IMR-90 (cell line): ENCODE data around the gene CDH26. TPM values are rescaled to one million over a fixed set of nuclear protein-coding genes. Genes with fewer than 3 reads are reported as not detected.

Experiments
- ATAC-seq: fragments of 200-7000 bp; cut with Tn5 transposase; 2 replicates; pipeline ENCODE4 v1.9.1; 2020; ENCODE audit warnings: low read depth, mild to moderate bottlenecking, moderate library complexity
- BruUV-seq: library from RNA; stranded (reverse); fragments of 400-500 nt; replicated peaks from 2 replicates; lab custom pipeline; 2021; lab: Mats Ljungman, UMichigan
- CTCF ChIA-PET: fragments of 300-600 bp; formaldehyde crosslinking; extraction: SDS; loops from one replicate; lab custom pipeline; 2021; ENCODE audit warnings: antibody characterized with exemption; lab: Yijun Ruan, JAX
- POLR2A ChIA-PET: fragments of 300-600 bp; sonication (Branson Sonifier 250); formaldehyde crosslinking; loops from one replicate; lab custom pipeline; 2022; ENCODE audit warnings: antibody characterized with exemption; ENCODE audit not compliant: unreplicated experiment; lab: Charles Lee
- DNase-seq: peaks from one replicate; pipeline ENCODE4 v3.0.0; 2013
- H2AFZ ChIP-seq: replicated peaks from 2 replicates; pipeline ENCODE3; 2013; ENCODE audit warnings: low read length, mild to moderate bottlenecking; ENCODE audit not compliant: poor library complexity
- H2AK5ac ChIP-seq: 2 replicates; pipeline ENCODE4 v1.6.1; 2013; ENCODE audit warnings: low read depth, low read length, inconsistent platforms
- H2AK9ac ChIP-seq: replicated peaks from 2 replicates; pipeline ENCODE3; 2013; ENCODE audit warnings: mild to moderate bottlenecking, low read depth, low read length, moderate library complexity; ENCODE audit not compliant: poor library complexity
- H2BK120ac ChIP-seq: 2 replicates; pipeline ENCODE4 v1.6.1; 2013; ENCODE audit warnings: low read depth, low read length, inconsistent platforms
- H2BK15ac ChIP-seq: 3 replicates; pipeline ENCODE4 v1.6.1; 2013; ENCODE audit warnings: low read depth, low read length, inconsistent platforms
- H2BK20ac ChIP-seq: 2 replicates; pipeline ENCODE4 v1.6.1; 2013; ENCODE audit warnings: low read depth, mild to moderate bottlenecking, inconsistent platforms, low read length, moderate library complexity
- H2BK5ac ChIP-seq: 2 replicates; pipeline ENCODE4 v1.6.1; 2013; ENCODE audit warnings: mild to moderate bottlenecking, low read depth, low read length, inconsistent platforms; ENCODE audit not compliant: poor library complexity, severe bottlenecking
- H3K14ac ChIP-seq: replicated peaks from 2 replicates; pipeline ENCODE4 v1.6.1; 2013; ENCODE audit warnings: low read depth, low read length, inconsistent platforms
- H3K18ac ChIP-seq: 2 replicates; pipeline ENCODE4 v1.6.1; 2013; ENCODE audit warnings: low read depth, low read length, control low read depth
- H3K23ac ChIP-seq: 2 replicates; pipeline ENCODE4 v1.6.1; 2013; ENCODE audit warnings: low read depth, low read length, inconsistent platforms
- H3K27ac ChIP-seq: 2 replicates; pipeline ENCODE4 v1.5.1; 2013; ENCODE audit warnings: mild to moderate bottlenecking, control low read depth, low read length; ENCODE audit not compliant: insufficient read depth
- H3K27me3 ChIP-seq: 2 replicates; pipeline ENCODE4 v1.6.1; 2013; ENCODE audit warnings: low read length; ENCODE audit not compliant: control insufficient read depth, insufficient read depth
- H3K36me3 ChIP-seq: 2 replicates; pipeline ENCODE4 v1.6.1; 2013; ENCODE audit warnings: low read length, mixed read lengths; ENCODE audit not compliant: control insufficient read depth, insufficient read depth
- H3K4ac ChIP-seq: 2 replicates; pipeline ENCODE4 v1.6.1; 2013; ENCODE audit warnings: low read depth, low read length, inconsistent platforms
- H3K4me1 ChIP-seq: 2 replicates; pipeline ENCODE4 v1.6.1; 2013; ENCODE audit warnings: low read length, mixed read lengths; ENCODE audit not compliant: control insufficient read depth, insufficient read depth
- H3K4me2 ChIP-seq: 2 replicates; pipeline ENCODE4 v1.6.1; 2013; ENCODE audit warnings: low read depth, mild to moderate bottlenecking, control low read depth, low read length, moderate library complexity
- H3K4me3 ChIP-seq: 2 replicates; pipeline ENCODE4 v1.5.1; 2013; ENCODE audit warnings: low read depth, mild to moderate bottlenecking, control low read depth, low read length, moderate library complexity; ENCODE audit not compliant: insufficient read depth
- H3K56ac ChIP-seq: 2 replicates; pipeline ENCODE4 v1.6.1; 2013; ENCODE audit warnings: low read length, inconsistent platforms; ENCODE audit not compliant: insufficient read depth; ENCODE audit errors: extremely low read depth
- H3K79me1 ChIP-seq, 2 experiments: 2 replicates each; pipeline ENCODE4 v1.6.1; 2013; ENCODE audit warnings: low read length in 2 of 2, inconsistent platforms in 1 of 2, low read depth in 1 of 2
- H3K9ac ChIP-seq: 2 replicates; pipeline ENCODE4 v1.6.1; 2013; ENCODE audit warnings: low read depth, low read length, control low read depth
- H3K9me1 ChIP-seq: 2 replicates; pipeline ENCODE4 v1.6.1; 2013; ENCODE audit warnings: low read length, inconsistent platforms; ENCODE audit not compliant: insufficient read depth
- H3K9me3 ChIP-seq: 2 replicates; pipeline ENCODE4 v1.6.1; 2013; ENCODE audit warnings: low read length; ENCODE audit not compliant: control insufficient read depth, insufficient read depth
- H4K20me1 ChIP-seq: 2 replicates; pipeline ENCODE4 v1.6.1; 2013; ENCODE audit warnings: low read length, inconsistent platforms; ENCODE audit not compliant: insufficient read depth
- H4K5ac ChIP-seq: 2 replicates; pipeline ENCODE4 v1.6.1; 2013; ENCODE audit warnings: mild to moderate bottlenecking, low read depth, low read length, control low read depth
- H4K8ac ChIP-seq, 2 experiments: 2 replicates each; pipeline ENCODE4 v1.6.1; 2013; ENCODE audit warnings: low read depth in 2 of 2, low read length in 2 of 2, control low read depth in 1 of 2, inconsistent platforms in 1 of 2
- H4K91ac ChIP-seq: 2 replicates; pipeline ENCODE4 v1.6.1; 2013; ENCODE audit warnings: low read depth, low read length, inconsistent platforms; ENCODE audit not compliant: insufficient read depth
- CHD1 ChIP-seq: IDR thresholded peaks from 2 replicates; pipeline ENCODE4 v1.6.1; 2012; ENCODE audit warnings: low read depth, low read length, improper control_type of control experiment
- MAZ ChIP-seq: IDR thresholded peaks from 2 replicates; pipeline ENCODE4 v1.6.1; 2012; ENCODE audit warnings: low read depth, mild to moderate bottlenecking, low read length, improper control_type of control experiment, moderate library complexity, borderline replicate concordance
- NFE2L2 ChIP-seq: fragments of 150-350 bp; IDR thresholded peaks from 2 replicates; pipeline ENCODE4 v1.6.1; 2016; ENCODE audit warnings: low read depth, mild to moderate bottlenecking, low read length
- POLR2A ChIP-seq: IDR thresholded peaks from 2 replicates; pipeline ENCODE4 v1.6.1; 2012; ENCODE audit warnings: mild to moderate bottlenecking, low read depth, low read length
- RAD21 ChIP-seq: IDR thresholded peaks from 2 replicates; pipeline ENCODE4 v1.6.1; 2012; ENCODE audit warnings: low read length, improper control_type of control experiment
- WGBS, 2 experiments: methylation state at CpG; one replicate each; pipeline versions ENCODE4 v1.1.5 to v1.1.7; 2013; ENCODE audit warnings: missing lambda C conversion rate in 2 of 2; ENCODE audit not compliant: insufficient read length in 1 of 2; ENCODE audit errors: extremely low coverage in 2 of 2; 5-methylcytosine and 5-hydroxymethylcytosine counted together
- dilution Hi-C: fragments of 300-500 bp; cut with HindIII; formaldehyde crosslinking; loops from one replicate; pipeline ENCODE4 v1.14.3; 2018; ENCODE audit warnings: low sequenced_read_pairs; ENCODE audit not compliant: unreplicated experiment
- in situ Hi-C: fragments of 300-500 bp; cut with MboI; formaldehyde crosslinking; loops from 3 replicates; pipeline ENCODE4 v1.14.3; 2019; ENCODE audit warnings: low sequenced_read_pairs, inconsistent platforms, mixed read lengths
- intact Hi-C: fragments of 100-400 bp; cut with micrococcal nuclease; formaldehyde crosslinking; loops from 2 replicates; pipeline ENCODE4 v1.10.0; 2022
- polyA plus RNA-seq, 3 experiments: library from polyadenylated mRNA; depleted of rRNA; stranded (reverse); fragments of >200 nt; gene quantifications; 2 replicates each; pipeline ENCODE4 v1.2.3, GENCODE V29; 2012; ENCODE audit warnings: low replicate concordance in 1 of 3
- total RNA-seq: library from RNA; depleted of rRNA; stranded (reverse); fragments of >200 nt; gene quantifications from 2 replicates; pipeline ENCODE4 v1.2.3, GENCODE V29; 2012
- TF ChIP-seq, protein P1 (sequence below): fragments of 150-350 bp; IDR thresholded peaks from 2 replicates; pipeline ENCODE4 v1.6.1; 2017; ENCODE audit warnings: mild to moderate bottlenecking, antibody characterized with exemption, low read length, low read depth
- TF ChIP-seq, protein P2 (sequence below): conservative IDR thresholded peaks from 2 replicates; pipeline ENCODE4 v1.5.1; 2012; ENCODE audit warnings: mild to moderate bottlenecking, low read depth, low read length, improper control_type of control experiment

The CDH26 gene
- total and polyA plus RNA-seq, 2 of the 4 experiments (the other 2 are of a cell fraction): not detected

DNA sequence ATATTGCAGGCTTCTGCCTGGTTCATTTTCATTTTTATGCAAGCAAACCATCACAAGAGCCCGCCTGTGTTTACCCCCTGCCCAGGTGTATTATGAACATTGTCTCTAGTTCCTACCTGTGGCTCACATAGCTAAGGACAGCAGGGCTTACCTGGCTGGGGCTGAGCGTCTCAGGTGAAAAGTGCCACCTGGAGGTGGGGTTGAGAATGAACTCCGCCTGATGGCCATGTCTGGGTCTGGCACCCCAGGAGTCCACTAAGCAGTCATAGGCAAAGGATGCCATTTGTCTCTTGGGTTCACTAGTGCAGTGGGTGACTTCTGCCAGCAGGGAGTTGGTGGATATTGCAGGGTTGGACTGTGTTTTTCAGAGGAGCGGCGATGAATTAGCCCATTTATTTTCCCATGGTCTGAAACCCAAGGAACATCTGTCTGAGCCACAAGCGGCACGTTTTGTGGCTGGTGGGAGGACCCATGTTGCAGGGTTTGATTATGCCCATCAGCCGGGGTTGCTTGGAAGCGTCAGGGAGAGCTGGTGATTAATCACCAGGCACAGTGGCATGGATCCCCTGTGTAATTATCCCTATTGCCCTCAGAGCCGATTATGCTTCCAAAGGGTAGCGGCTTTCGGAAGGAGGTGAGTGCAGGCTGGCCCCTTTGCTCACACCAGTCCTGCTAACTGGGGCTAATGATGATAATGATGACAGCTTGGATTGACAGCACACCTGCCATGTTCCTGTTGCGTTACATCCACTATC lies 92.1 kb downstream of the CDH26 start (continued):
- no peak for TF ChIP-seq NFE2L2
- TF ChIP-seq CHD1: no peak

DNA sequence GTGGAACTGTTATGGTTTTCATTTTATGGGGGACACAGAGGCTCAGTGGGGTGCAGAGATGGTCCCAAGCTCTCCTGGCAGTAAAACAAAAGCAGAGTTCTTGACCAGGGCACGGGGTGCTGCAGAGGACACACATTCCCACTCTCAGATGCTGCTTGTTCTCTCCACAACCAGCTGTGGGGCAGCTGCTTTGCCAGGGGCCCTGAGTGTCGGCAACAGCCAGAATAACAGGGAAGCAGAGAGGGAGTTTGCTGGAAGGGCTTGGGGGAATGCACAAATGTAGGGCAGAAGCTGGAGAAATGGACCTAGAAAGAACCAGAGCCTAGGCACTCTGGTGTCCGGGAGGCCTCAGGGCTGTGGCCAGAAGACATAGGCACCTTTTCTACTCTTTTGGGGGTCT lies 93.7 kb downstream of the CDH26 start:
- no peak overlapping the region for H4K8ac ChIP-seq
- ATAC-seq (no peak), DNase-seq (no peak)
- H2AK5ac ChIP-seq: no peak overlapping the region
- POLR2A ChIA-PET: no interaction called here
- in situ Hi-C loops: loop anchor here (25.0 kb wide), 2 partner anchors 1185 to 1835 kb away; no protein-coding TSS in a partner anchor
- H2AFZ ChIP-seq: peak overlapping the region; percentile 25
- intact Hi-C loops: loop anchor here (10.0 kb wide), 2 partner anchors 1063 to 1203 kb away; partner anchors contain the start of gene CDH4
- no peak overlapping the region for H4K5ac ChIP-seq
- H3K4me2 ChIP-seq: no peak overlapping the region
- no peak overlapping the region for H3K9ac ChIP-seq
- H3K4me1 ChIP-seq: peaks cover 12% of the 10 kb centered on the region
- no peak overlapping the region for H2BK5ac ChIP-seq
- no CpG with 5 or more reads among the region's 3 CpGs for WGBS, 2 experiments
- H3K23ac ChIP-seq: no peak overlapping the region
- H3K14ac ChIP-seq: no peak overlapping the region
- no peak overlapping the region for H2AK9ac ChIP-seq
- H3K4ac ChIP-seq: no peak overlapping the region
- TF ChIP-seq, protein P1, sequence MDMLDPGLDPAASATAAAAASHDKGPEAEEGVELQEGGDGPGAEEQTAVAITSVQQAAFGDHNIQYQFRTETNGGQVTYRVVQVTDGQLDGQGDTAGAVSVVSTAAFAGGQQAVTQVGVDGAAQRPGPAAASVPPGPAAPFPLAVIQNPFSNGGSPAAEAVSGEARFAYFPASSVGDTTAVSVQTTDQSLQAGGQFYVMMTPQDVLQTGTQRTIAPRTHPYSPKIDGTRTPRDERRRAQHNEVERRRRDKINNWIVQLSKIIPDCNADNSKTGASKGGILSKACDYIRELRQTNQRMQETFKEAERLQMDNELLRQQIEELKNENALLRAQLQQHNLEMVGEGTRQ: no peak
- TF ChIP-seq, protein P2, sequence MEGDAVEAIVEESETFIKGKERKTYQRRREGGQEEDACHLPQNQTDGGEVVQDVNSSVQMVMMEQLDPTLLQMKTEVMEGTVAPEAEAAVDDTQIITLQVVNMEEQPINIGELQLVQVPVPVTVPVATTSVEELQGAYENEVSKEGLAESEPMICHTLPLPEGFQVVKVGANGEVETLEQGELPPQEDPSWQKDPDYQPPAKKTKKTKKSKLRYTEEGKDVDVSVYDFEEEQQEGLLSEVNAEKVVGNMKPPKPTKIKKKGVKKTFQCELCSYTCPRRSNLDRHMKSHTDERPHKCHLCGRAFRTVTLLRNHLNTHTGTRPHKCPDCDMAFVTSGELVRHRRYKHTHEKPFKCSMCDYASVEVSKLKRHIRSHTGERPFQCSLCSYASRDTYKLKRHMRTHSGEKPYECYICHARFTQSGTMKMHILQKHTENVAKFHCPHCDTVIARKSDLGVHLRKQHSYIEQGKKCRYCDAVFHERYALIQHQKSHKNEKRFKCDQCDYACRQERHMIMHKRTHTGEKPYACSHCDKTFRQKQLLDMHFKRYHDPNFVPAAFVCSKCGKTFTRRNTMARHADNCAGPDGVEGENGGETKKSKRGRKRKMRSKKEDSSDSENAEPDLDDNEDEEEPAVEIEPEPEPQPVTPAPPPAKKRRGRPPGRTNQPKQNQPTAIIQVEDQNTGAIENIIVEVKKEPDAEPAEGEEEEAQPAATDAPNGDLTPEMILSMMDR: no peak
- TF ChIP-seq POLR2A (no peak), RAD21 (no peak), MAZ (no peak)
- dilution Hi-C loops: no loop called here
- no peaks in the 10 kb centered on the region for H4K20me1 ChIP-seq
- CTCF ChIA-PET: no interaction called here
- H3K27me3 ChIP-seq: peaks cover 9% of the 10 kb centered on the region
- no peak overlapping the region for H3K27ac ChIP-seq
- no TSS peak for BruUV-seq
- H3K9me3 ChIP-seq: no peaks in the 10 kb centered on the region
- H4K91ac ChIP-seq: no peak overlapping the region
- H3K79me1 ChIP-seq: no peaks in the 10 kb centered on the region
- H3K18ac ChIP-seq: no peak overlapping the region
- H2BK20ac ChIP-seq: no peak overlapping the region
- H3K56ac ChIP-seq: no peak overlapping the region
- H3K4me3 ChIP-seq: no peak overlapping the region
- peaks cover 4% of the 10 kb centered on the region; the same call in 1 of the 2 replicates for H3K9me1 ChIP-seq
- H3K36me3 ChIP-seq: no peaks in the 10 kb centered on the region
- no peak overlapping the region for H2BK15ac ChIP-seq
- H2BK120ac ChIP-seq: no peak overlapping the region
